GM21786 (cell line): ENCODE results near the gene GPC6.
"Not testable (repeated sequence)": the region's sequence is repeated elsewhere in the genome, so short reads cannot be mapped to it uniquely, and the experiment has no call there.

ENCODE experiments used
- ATAC-seq: cut with Tn5 transposase; IDR thresholded peaks from one replicate; pipeline ENCODE4 v1.9.1; 2021; ENCODE audit not compliant: unreplicated experiment

Gene GPC6

DNA sequence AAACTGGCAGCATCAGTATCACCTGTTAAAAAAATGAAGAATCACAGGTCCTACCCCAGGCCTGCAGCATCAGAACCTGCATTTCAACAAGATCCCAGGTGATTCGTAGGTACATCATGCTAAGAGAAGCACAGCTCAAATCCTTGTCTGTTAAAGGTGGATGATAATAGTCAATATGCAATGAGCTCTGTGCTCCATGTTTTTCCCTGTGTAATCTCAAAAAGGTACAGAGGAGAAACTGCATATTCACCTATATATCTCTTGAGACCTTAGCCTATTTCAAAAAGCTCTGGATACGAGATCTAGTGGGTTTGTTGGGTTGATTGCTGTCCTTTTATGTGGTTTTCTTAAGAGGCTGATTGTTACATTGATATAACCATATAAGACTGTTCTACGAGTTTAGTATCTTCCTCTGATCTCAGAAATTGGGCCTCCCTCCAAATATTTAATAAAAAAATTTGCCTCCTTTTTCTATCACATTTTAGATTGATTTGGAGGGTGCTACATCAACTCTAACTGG is 1104.0 kb downstream of the GPC6 start:
- no peak for ATAC-seq

DNA sequence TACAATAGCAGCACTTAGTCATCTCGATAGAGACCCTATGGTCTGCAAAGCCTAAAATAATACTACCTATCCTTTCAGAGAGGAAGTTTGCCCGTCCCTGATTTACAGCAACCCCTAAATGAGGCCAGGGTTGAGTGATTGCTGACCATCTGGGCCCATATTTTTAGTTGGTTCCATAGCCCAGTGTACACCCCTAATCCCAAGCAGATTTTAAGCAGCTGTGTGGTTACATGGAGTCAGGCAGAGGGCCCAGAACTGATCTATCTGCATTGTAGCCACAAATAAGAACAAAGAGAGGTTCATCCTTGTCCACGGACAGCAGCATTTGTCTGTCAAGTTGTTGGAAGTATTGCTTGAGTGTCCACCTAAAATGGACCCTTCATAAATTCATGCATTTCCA is 1104.7 kb downstream of the GPC6 start:
- no peak for ATAC-seq

DNA sequence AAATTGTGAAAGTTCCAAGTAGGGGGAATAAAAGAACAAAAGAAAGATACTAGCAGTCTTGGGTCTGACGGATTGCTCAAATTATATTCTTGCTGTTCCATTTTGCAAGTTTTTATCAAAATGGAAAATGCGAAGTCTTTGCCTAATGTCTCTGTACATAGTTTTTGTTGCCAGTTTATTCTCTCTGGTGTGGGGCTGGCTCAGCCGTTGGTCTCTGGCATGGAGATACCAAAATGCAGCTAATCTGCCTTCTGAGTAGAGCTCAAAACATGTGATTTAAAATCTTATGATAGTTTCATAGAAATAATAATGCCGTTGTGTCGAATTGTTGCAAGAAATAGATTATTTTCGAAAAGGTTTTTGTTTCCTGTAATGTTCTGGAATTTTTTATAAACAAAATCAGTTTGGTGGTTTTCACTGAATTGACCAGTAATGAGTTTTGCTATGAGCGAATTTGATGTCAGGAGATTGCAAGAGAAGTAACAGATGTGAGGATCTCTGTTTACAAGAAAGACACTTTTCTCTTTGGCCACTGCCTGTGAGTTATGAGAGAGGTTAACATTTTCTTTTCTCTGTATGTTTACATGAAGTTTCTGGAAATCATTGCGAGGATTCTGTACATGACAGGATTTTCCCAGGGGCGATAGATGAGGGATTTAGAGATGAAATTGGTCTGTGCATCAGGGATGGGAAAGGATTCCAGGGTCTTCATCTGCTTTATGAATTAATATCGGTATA is 1105.9 kb downstream of the GPC6 start:
- ATAC-seq = no peak

DNA sequence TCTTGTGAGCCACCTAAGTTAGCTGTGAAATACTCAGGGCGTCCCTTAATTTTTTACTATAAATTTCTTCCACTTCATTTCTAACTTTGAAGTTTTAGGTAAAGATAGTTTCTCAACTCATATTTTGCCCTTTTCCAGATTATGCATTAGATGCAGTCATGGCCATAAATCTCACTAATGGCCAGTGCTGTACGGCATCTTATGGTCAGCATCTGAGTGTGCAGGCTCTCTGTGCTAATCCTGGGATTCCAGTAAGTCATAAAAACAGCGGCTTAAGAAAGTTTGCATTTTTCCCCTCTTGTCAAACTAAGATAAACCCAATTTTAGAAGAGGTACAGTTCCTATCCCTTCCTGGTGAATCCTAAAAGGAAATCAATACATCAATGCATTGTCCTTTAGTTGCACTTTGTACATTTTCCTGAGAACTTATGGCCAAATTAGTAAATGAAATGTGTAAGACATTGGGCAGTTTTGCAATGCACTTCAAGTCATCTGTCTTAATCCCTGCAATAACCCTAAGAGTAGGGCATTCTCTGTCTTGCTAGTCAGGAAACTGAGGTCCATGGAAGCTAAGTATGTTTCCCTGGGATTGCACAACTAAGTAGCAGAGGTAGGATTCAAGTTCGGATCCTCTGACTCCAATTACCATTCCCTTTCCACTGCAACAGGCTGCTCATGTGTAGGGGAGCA is 1106.7 kb downstream of the GPC6 start:
- no peak for ATAC-seq

DNA sequence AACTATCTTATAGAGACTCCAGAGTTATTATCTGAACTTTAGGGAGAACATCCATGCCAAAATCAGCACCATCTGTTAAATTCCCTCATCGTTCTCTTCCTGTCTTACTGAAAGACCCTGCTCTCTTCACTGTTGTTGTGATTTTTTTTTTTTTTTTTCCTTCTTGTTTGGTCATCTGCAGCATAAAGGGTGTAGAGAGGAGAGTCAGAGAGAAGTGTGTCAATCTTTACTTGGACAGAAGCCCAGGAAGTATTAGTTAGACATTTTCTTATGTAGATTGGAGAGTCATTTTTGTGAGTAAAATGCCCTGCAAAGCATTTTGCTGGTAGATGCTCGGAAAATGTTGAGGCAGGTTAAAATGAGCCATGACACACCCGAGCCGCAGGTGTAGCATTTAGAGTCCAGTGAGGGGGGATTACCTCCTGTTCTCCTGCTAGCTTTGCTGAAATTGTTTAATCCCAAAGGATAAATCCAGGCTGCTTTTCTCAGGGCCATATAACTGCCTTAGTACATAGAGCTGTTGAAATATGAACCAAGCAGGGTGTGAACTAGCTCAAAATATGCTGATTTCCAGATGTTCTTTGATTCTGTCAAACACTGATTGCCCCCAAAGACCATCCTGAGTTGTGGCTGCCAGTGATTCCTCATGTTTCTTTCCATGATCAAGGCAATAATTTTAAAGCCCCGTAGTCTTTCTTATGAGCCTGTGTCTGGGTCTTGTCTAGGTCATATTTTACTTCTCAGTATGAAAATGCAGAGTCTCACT is 1109.3 kb downstream of the GPC6 start:
- ATAC-seq = no peak

DNA sequence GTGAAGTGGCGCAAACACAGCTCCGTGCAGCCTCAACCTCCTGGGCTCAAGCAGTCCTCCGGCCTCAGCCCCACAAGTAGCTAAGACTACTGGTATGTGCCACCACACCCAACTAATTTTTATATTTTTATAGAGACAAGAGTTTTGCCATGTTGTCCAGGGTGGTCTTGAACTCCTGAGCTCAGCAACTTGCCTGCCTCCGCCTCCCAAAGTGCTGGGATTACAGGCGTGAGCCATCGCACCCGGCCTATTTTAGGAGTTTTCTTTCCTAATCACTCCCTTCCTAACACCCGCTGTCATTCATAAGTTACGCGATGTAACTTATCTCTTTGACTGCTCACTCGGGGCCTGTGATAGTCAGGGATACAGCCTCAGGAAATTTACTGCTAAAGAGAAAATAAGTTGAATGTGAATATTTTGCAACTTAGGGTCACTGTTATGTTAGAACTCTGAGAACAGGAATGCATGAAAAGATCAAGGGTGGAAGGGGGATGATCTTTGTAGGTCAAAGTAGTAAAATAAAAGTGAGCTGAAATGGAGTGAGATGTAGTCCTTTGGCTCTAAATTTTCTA is 1112.6 kb downstream of the GPC6 start:
- no peak for ATAC-seq

DNA sequence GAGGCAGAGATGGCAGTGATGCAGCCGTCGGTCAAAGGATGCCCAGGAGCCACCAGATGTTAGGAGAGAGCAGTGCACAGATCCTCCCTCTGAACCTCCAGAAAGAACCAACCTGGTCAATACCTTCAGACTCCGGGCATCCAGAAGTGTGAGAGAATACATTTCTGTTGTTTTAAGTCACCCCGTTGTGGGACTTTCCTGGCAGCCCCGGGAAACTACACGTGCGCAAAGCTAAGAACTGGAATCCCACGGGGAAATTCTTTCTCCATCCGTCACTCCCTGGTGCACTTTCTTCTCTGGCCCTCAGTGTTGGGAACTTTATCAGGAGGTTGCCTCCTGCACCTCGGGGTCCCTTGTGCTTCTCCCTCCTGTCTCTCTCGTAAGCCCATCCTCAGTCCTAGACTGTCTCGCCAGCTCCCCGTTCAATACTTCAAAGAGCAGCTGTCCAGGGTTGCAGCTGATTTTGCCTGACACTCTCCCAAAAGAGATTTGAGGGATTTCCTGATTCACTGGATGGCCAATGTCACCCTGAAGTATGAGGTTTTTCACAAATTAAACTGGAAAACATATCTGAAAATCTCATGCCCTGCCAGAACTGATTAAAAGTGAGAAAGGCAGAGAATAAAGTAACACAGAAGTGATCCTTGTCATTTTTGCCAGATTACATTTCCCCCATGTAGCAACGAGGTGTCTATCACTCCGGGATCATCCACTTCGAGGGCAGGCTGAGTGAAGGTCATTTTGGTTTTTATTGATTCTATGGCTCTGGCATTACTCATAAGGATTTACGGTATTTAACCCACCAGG is 1116.0 kb downstream of the GPC6 start:
- no peak for ATAC-seq

DNA sequence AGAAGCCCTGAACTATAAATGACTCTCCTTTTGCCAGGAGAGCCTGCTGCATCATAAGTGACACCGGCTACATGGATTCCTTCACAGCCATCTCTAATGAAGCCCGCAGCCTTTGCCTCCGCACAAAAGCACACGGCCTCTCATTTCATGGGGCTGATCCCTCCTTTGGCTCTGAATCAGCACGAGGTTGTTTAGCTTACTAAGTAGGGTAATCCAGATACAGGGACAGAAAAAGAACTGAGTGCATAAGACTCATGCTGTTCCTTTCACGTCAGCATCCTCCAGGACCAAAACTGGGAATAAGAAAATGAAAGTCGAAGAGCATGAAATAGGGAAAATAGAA is 1116.6 kb downstream of the GPC6 start:
- ATAC-seq = no peak

DNA sequence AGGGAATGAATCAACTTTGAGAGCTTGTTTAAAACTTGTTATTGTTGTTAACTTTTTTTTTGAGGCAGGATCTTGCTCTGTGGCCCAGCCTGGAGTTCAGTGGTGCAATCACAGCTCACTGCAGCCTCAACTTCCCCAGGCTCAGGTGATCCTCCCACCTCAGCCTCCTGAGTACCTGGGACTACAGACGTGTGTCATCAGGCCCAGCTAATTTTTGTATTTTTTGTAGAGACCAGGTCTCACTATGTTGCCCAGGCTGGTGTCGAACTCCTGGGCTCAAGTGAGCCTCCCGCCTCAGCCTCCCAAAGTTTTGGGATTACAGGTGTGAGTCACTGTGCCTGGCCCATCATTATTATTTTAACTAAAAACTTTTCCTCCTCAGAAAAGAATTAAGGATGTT is 1117.1 kb downstream of the GPC6 start:
- ATAC-seq = not testable (repeated sequence)

DNA sequence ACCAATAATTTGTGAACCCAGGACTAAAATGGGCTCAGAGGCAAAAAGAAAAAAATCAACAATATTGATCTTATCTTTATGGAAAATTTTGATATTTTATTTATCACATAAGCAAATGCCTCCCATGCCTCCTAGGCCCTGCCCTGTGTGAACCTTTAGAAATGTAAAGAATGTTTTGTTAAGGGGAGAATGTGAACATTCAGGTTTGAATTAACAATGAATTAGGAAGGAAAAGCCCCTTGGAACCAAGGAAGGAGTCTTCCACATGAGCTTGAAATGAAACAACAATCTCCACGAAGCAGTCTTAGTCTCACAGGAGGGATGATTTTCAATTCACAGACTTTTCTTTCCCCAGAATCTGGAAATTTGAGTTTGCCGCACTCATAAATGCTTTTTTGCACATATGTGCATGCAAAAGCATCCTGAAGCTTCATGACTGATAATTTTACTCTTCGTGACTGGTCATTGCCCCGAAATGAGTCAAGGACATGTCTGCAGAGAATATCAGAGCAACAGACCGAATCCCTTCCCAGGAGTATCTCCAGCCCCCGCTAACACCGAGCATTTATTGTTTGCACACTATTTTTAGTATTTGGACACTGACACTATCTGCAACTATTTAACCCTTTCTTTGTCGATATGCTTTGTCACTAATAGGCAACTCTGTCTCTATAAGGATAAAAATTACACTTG is 1117.7 kb downstream of the GPC6 start:
- ATAC-seq = no peak

DNA sequence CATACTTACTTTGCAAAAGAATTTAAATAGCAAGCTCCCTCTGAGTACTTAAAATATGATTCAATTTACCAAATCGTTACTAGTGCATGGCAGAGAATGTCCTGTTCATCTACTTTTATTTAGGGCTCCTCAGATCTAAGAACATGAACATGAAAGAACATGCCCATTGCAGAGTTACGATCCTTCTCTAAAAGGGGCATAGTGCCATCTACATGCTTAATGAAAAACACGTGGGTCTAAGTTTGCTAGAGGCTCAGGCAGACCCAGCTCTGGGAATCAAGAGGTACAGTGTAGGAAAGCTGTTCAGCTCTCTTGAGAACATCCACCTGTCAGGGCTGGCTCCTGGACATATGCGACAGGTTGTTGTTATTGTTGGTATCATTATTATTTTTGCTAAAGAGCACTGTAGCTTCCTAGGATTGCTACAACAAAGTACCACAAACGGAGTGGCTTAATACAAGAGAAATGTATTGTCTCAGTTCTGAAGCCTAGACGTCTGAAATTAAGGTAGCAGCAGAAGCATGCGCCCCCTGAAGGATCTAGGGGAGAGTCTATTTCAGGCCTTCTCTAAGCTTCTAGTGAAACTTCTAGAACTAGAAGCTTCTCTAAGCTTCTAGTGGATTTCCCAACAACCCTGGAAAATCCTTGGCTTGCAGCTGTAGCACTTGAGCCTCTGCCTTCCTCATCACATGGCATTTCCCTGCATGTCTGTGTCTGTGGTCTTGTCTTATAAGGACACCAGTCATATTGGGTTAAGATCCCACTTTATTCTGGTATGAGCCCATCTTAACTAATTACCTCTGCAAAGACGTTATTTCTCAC is 1119.0 kb downstream of the GPC6 start:
- ATAC-seq = peak; percentile 55

DNA sequence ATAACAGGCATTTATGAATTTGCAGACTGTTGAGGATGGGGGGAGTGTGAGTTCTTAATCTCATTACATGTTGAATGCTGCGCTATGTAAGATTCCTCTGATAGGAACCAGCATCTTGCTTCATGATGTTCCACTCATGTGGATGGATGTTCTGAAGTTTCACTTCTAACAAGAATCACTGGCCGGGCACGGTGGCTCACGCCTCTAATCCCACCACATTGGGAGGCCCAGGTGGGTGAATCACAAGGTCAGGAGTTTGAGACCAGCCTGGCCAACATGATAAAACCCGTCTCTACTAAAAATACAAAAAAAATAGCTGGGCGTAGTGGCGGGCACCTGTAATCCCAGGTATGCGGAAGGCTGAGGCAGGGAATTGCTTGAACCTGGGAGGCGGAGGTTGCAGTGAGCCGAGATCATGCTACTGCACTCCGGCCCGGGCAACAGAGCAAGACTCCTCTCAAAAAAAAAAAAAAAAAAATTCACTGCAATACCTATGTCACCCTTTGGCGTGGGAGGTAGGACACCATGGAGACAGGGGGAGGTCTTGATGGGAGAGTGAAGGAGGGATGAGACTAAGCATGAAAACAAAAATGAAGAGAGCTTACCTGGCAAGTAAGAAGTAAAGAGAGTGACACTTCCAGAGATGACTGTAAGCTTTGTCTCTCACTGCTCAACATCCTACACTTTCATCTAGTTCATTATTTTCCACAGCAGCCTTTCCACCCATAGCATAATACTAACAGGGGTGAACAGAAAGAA is 1119.8 kb downstream of the GPC6 start:
- ATAC-seq = no peak

DNA sequence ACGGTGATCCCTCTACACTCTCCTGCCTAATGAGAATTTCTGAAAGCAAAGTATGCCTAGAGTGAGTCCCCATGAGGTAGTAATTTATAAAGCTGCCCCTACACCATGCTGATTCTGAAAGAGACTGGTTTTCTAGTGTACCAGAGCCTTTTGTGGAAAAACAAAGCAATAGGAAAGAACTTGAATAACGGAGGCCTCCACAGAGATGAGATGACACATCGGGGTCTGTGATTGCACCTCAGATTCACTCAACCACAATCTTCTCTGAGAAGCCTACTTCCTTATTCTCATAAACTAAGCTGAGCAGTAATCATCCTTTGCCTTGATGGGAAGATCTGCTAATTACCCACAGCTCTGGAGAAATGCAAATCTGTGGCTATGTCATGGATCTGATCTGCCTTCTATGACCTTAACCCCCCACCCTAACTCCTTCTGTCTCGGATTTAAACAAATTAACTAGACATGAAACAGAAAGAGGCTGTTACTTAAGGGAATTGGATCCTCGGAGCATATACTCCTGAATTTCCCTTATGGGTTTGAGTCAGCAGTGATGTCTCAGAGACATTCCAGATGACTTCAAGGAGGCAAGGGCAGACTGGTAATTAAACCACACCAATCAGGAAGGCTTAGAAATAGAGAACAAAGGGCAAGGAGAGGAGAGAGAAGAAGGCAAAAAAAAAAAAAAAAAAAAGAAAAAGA is 1124.8 kb downstream of the GPC6 start:
- no peak for ATAC-seq

DNA sequence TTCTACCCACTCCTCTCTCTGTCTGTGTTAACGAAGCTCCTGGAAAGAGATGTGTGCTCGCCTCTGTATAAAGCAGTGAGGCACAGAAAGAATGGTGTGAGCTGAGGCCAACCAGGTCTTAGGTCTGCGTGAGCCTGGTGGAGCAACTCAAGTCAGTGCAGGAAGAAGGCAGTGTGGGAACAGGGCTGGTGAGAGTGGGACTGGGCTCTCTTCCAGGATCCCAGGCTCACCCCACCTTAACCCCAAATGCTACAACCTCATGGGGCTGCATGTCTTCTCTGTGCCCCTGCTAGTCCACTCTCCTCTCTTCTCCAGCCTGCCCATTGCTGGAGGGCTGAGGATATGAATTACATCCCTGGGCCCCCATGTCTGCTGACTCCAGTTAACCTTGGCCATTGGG is 1125.5 kb downstream of the GPC6 start:
- no peak for ATAC-seq

DNA sequence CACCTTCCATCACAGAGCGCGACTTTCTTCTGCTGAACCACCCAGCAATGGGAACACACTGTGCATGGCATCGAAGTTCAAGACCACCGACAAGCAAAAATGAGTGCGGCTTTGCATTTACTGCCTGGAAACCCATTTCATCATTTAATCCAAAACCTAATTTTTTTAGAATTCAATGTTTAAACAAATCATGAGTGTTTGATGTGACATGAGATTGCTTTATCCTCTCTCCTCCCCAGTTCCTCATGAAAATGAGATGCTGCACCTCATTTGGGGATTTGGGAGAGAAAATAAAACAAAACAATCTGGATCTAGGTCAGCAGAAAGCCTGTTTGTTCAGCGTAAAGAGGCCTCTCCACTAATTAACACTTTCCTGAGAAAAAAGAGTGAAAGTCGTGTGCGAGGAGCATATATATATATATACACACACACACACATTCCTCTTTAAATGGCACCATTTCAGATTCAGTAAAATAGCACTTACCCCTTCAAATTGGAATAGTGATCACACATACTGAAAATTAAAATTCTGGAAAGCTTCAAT is 1126.6 kb downstream of the GPC6 start:
- no peak for ATAC-seq

DNA sequence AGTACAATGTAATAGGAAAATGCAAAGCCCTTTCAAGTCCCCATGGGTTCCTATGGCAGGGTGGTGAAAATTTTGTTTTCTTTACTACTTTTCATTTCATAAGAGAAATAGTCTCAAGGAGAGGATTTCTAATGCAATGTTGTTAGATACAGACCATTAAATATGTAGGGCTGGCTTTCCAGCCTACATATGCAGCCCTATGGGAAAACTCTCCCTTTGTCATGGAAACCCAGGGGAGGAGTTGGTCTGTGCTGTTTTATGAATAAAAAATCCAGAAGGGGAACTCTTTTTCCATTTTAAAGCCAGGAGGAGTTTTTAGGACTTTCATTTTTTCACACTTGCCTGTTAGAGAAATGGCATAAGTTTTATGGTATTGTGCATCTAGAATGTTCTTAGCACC is 1133.3 kb downstream of the GPC6 start:
- no peak for ATAC-seq

DNA sequence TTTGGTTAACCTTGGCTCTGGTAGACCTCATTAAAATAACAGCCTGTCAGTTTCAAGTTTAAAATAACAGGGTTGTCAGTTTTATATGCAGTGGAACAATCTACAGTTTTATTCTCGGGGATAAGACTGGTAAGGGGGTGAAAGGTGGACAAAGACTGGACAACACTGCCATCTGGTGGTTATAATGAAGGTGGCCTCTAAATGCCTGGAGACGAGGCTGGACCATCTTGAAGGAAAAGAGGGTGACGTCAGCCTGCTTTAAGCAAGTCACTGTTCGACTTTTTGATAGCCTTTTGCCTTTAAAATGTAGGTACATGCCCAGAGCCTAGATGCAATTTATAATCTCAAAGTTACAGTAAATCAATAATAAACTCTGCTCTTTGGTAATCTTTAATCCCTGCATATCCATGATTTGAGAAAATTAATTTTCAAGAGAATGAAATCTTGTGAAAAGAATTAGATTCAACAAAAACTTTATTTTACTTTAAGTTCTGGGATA is 1135.9 kb downstream of the GPC6 start:
- peak; percentile 99 for ATAC-seq
